Stimulated activated memory B cell treated with anti-CD40 and anti-IgM and Interleukin-4, amounts not matched to agents 10 μg/mL and 1 μg/mL and 100 μg/mL, for 72 hours (primary cell): ENCODE data around the gene PSMB2.
"Not testable (repeated sequence)": the region's sequence is repeated elsewhere in the genome, so short reads cannot be mapped to it uniquely, and the experiment has no call there.

Experiments
- ATAC-seq: fragments of 150-1000 bp; cut with Tn5 transposase; 2 replicates; pipeline ENCODE4 v1.10.0; 2021
- H3K27ac Mint-ChIP-seq: one replicate; pipeline ENCODE4 v1.8.0; 2022; ENCODE audit warnings: mild to moderate bottlenecking, mixed read lengths
- H3K27me3 Mint-ChIP-seq: one replicate; pipeline ENCODE4 v1.8.0; 2022; ENCODE audit warnings: mixed read lengths
- H3K36me3 Mint-ChIP-seq: one replicate; pipeline ENCODE4 v1.8.0; 2022; ENCODE audit warnings: mixed read lengths
- H3K4me1 Mint-ChIP-seq: one replicate; pipeline ENCODE4 v1.8.0; 2022; ENCODE audit warnings: mixed read lengths
- H3K4me3 Mint-ChIP-seq: one replicate; pipeline ENCODE4 v1.8.0; 2022; ENCODE audit warnings: mild to moderate bottlenecking, moderate library complexity, mixed read lengths
- H3K9me3 Mint-ChIP-seq: one replicate; pipeline ENCODE4 v1.8.0; 2022; ENCODE audit warnings: mixed read lengths

The PSMB2 gene

DNA sequence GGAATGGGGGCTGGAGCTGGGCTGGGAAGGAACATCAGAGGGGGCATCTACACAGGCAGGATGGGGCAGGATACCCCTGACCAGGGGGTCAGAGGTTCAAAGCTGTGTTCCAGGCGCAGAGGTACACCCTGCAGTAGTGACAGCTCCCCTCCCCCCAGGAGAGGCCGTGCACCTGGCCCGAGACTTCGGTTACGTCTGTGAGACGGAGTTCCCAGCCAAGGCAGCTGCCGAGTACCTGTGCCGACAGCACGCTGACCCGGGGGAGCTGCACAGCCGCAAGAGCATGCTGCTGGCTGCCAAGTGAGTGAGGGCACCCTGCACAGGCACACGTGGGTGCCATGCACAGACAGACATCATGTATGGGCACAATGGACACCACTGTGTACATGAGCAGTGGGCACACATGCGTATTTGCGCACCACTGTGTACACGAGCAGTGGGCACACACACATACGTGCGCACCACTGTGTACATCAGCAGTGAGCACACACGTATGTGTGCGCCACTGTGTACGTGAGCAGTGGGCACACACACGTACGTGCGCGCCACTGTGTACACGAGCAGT, 50.8 kb downstream of the PSMB2 start:
- no peaks in the 10 kb centered on the region for H3K27me3 Mint-ChIP-seq
- no peaks in the 10 kb centered on the region for H3K4me1 Mint-ChIP-seq
- no peaks in the 10 kb centered on the region for H3K9me3 Mint-ChIP-seq
- no peak overlapping the region for H3K4me3 Mint-ChIP-seq
- ATAC-seq, result no peak
- H3K36me3 Mint-ChIP-seq, result peaks cover 6% of the 10 kb centered on the region
- no peak overlapping the region for H3K27ac Mint-ChIP-seq

DNA sequence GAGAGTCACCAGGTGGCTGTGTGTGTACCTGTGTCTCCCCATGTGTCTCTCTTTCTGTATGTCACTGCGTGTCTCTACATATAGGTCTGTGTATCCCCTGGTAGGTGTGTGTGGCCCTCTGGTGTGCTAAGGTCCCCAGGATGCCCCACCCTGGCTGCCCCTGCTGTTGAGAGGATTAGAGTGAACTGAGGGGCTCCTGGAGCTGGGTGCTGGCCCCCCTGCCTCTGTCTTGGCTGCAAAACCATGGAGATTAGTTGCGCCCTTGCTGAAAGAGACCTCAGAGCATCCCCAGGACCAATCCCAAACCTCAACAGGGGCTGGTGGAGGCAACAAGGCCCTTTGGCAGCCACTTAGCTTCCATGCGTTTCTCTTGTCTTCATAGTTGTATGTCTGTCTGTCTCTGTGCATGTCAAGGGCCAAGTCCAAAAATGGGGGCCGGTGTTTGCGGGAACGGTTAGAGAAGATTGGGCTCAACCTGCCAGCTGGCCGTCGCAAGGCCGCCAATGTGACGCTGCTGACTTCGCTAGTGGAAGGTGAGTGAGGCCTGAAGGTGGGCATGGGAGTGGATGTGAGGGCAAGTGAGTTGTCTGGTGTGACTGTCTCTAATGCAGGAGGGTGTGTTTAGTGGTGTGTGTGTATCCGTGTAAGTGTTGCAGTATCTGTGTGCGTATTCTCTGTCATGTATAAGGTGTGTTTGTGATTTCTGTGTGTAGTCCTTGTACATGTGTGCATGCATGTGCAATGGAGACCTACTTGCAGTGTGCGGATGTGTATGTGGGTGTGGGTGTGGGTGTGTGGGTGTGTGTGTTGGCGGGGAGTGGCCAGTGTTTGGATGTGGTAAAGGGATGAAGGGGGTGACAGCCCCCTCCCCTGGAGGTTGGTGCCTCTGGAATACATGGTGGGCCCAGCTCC, 51.6 kb downstream of the PSMB2 start:
- no peak overlapping the region for H3K4me3 Mint-ChIP-seq
- ATAC-seq, result no peak
- H3K27ac Mint-ChIP-seq, result no peak overlapping the region
- no peaks in the 10 kb centered on the region for H3K4me1 Mint-ChIP-seq
- no peaks in the 10 kb centered on the region for H3K27me3 Mint-ChIP-seq
- peaks cover 6% of the 10 kb centered on the region for H3K36me3 Mint-ChIP-seq
- H3K9me3 Mint-ChIP-seq, result no peaks in the 10 kb centered on the region

DNA sequence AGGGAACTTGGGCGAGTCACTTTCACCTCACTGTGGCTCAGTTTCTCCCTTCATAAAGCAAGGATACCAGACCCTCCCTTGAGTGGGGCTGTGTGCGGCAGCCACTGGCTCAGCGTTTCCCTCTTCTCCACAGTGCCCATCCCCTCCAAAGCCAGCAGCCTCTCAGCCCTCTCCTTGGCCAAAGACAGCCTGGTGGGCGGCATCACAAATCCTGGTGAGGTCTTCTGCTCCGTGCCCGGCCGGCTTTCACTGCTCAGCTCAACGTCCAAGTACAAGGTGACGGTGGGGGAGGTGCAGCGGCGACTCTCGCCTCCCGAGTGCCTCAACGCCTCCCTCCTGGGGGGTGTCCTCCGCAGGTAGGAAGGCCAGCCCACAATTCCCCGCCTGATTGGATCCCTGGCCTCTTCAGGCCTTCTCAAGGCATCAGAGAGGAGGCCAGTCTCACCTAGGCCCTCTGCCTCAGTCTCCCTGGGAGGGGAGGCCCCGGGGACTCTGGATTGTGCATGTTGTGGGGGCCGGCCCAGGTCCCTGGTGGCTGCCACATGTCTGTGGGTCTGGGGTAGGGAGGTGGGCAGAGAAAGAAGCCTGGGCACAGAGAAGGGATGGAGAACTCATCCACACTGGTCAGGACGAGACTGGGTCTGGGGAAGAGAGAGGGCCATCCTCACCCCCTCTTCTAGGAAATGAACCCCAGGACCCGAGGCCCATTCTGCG, 53.0 kb downstream of the PSMB2 start:
- no peaks in the 10 kb centered on the region for H3K4me1 Mint-ChIP-seq
- H3K27ac Mint-ChIP-seq, result no peak overlapping the region
- no peaks in the 10 kb centered on the region for H3K27me3 Mint-ChIP-seq
- ATAC-seq, result no peak
- H3K9me3 Mint-ChIP-seq, result no peaks in the 10 kb centered on the region
- H3K36me3 Mint-ChIP-seq, result peaks cover 6% of the 10 kb centered on the region
- H3K4me3 Mint-ChIP-seq, result no peak overlapping the region

DNA sequence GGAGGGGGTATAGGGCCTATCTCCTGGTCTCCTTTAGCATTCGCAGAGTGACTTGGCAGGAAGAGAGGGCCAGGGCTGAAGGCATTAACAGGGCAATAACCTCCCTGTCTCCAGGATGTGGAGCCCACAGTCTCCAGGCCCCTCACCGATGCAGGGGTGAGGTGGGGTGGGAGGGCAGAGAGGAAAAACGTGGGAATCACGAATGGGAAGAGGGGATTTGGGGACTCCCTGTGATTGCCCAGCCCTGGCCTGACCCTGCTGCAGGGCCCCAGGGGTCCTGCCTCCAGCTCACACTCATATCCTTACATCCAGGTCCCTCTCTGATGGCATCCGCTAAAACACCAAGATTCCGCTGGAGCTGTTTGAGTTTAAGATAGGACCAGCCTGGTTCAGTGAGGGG, 53.6 kb downstream of the PSMB2 start:
- no peaks in the 10 kb centered on the region for H3K9me3 Mint-ChIP-seq
- no peaks in the 10 kb centered on the region for H3K4me1 Mint-ChIP-seq

DNA sequence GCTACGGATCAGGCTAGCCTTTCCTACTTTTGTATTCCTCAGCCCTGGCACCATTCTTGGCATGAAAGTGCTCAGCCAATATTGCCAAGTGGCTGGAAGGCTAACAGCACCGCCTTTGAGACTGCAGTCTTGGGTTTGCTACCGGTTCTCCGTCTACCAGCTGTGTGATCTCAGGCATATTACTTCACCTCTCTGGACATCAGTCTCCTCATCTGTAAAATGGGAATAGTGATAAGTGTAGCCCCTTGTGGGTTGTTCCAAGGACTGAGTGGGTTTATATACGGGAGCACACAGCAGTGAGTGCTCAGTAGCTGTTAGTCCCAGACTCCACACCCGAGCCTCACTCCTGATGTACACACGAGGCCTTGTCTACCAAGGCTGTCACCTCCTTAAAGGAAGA, 54.5 kb downstream of the PSMB2 start:
- no peak for ATAC-seq
- peaks cover 6% of the 10 kb centered on the region for H3K36me3 Mint-ChIP-seq
- no peak overlapping the region for H3K27ac Mint-ChIP-seq
- H3K27me3 Mint-ChIP-seq, result no peaks in the 10 kb centered on the region
- no peak overlapping the region for H3K4me3 Mint-ChIP-seq
- no peaks in the 10 kb centered on the region for H3K9me3 Mint-ChIP-seq
- H3K4me1 Mint-ChIP-seq, result no peaks in the 10 kb centered on the region

More for the DNA sequence above, 53.6 kb downstream of the PSMB2 start:
- Mint-ChIP-seq H3K27me3 (no peaks in the 10 kb centered on the region), H3K4me3 (no peak overlapping the region), H3K27ac (no peak overlapping the region), H3K36me3 (peaks cover 6% of the 10 kb centered on the region)
- no peak for ATAC-seq

DNA sequence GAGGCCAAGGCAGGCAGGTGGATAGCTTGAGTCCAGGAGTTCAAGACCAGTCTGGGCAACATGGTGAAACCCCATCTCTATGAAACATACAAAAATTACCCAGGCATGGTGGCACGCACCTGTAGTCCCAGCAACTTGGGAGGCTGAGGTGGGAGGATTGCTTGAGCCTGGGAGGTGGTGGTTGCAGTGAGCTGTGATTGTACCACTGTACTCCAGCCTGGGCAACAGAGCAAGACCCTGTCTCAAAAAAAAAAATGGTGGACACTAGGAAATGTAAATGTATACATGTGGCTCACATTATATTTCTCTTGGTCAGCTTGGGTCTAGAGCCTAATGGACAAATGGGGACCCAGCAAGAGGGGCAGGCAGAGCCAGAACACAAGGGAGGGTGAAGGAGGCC, 55.5 kb downstream of the PSMB2 start:
- not testable (repeated sequence) for H3K9me3 Mint-ChIP-seq, ATAC-seq, H3K4me1 Mint-ChIP-seq, H3K27ac Mint-ChIP-seq, H3K4me3 Mint-ChIP-seq, H3K27me3 Mint-ChIP-seq, H3K36me3 Mint-ChIP-seq

DNA sequence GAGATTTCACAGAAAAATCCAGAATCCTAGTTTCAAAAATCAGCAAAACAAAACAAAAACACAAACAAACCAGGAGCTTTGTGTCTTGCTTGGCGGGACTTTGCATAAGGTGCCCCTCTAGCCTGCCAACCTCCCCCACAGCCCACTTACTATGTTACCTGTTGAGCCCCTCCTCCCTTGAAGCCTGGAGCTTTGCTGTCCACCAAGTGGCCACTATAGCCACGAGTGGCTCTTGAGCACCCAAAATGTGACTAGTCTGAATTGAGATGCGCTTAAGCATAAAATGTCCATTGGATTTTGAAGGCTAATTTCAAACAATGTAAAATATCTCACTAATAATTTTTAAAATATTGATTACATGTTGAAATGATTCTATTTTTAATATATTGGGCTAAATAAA, 56.0 kb downstream of the PSMB2 start:
- Mint-ChIP-seq H3K4me1 (no peaks in the 10 kb centered on the region), H3K4me3 (no peak overlapping the region), H3K36me3 (no peaks in the 10 kb centered on the region), H3K27me3 (no peaks in the 10 kb centered on the region), H3K9me3 (no peaks in the 10 kb centered on the region), H3K27ac (no peak overlapping the region)
- no peak for ATAC-seq

DNA sequence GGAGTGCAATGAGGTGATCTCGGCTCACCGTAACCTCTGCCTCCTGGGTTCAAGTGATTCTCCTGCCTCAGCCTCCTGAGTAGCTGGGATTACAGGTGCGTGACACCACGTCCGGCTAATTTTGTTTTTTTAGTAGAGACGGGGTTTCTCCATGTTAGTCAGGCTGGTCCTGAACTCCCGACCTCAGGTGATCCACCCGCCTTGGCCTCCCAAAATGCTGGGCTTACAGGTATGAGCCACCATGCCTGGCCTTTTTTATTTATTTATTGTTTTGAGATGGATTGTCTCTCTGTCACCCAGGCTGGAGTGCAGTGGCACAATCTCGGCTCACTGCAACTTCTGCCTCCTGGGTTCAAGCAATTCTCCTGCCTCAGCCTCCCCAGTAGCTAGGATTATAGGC, 59.7 kb downstream of the PSMB2 start:
- not testable (repeated sequence) for H3K27me3 Mint-ChIP-seq, H3K9me3 Mint-ChIP-seq, H3K27ac Mint-ChIP-seq, H3K36me3 Mint-ChIP-seq, ATAC-seq, H3K4me3 Mint-ChIP-seq
- peaks cover 16% of the 10 kb centered on the region for H3K4me1 Mint-ChIP-seq

DNA sequence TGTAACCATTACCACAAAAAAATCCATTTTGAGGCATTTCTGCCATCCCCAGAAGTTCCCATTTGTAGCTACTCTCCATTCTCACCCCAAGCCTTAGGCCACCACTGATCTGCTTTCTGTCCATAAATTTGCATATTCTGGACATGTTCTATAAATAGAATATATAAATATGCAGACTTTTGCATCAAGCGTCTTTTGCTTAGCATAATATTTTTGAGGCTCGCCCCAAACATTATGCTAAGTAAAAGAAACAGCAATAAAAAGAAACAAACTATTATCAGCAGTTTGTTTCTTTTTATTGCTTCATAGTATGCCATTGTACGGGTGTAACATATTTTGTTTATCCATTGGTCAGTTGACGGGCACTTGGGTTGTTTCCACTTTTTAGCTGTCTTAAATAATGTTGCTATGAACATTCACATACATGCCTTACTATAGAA, 60.4 kb downstream of the PSMB2 start:
- H3K9me3 Mint-ChIP-seq, result no peaks in the 10 kb centered on the region
- peaks cover 21% of the 10 kb centered on the region for H3K4me1 Mint-ChIP-seq
- no peak overlapping the region for H3K27ac Mint-ChIP-seq
- no peak overlapping the region for H3K4me3 Mint-ChIP-seq
- H3K27me3 Mint-ChIP-seq, result no peaks in the 10 kb centered on the region
- ATAC-seq, result no peak
- H3K36me3 Mint-ChIP-seq, result no peaks in the 10 kb centered on the region

DNA sequence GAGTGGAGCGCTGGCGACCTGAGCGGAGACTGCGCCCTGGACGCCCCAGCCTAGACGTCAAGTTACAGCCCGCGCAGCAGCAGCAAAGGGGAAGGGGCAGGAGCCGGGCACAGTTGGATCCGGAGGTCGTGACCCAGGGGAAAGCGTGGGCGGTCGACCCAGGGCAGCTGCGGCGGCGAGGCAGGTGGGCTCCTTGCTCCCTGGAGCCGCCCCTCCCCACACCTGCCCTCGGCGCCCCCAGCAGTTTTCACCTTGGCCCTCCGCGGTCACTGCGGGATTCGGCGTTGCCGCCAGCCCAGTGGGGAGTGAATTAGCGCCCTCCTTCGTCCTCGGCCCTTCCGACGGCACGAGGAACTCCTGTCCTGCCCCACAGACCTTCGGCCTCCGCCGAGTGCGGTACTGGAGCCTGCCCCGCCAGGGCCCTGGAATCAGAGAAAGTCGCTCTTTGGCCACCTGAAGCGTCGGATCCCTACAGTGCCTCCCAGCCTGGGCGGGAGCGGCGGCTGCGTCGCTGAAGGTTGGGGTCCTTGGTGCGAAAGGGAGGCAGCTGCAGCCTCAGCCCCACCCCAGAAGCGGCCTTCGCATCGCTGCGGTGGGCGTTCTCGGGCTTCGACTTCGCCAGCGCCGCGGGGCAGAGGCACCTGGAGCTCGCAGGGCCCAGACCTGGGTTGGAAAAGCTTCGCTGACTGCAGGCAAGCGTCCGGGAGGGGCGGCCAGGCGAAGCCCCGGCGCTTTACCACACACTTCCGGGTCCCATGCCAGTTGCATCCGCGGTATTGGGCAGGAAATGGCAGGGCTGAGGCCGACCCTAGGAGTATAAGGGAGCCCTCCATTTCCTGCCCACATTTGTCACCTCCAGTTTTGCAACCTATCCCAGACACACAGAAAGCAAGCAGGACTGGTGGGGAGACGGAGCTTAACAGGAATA, 64.0 kb downstream of the PSMB2 start:
- H3K4me3 Mint-ChIP-seq, result peak overlapping the region; percentile 79
- peak overlapping the region; percentile 85 for H3K27ac Mint-ChIP-seq
- peak; percentile 86 for ATAC-seq
- H3K9me3 Mint-ChIP-seq, result no peaks in the 10 kb centered on the region
- peaks cover 21% of the 10 kb centered on the region for H3K4me1 Mint-ChIP-seq
- H3K27me3 Mint-ChIP-seq, result peaks cover 17% of the 10 kb centered on the region
- H3K36me3 Mint-ChIP-seq, result no peaks in the 10 kb centered on the region

DNA sequence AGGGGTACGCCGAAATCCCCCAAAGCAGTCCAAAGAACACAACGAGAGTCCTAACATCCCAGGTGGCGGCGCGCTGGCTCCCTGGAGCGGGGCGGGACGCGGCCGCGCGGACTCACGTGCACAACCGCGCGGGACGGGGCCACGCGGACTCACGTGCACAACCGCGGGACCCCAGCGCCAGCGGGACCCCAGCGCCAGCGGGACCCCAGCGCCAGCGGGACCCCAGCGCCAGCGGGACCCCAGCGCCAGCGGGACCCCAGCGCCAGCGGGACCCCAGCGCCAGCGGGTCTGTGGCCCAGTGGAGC, 64.6 kb downstream of the PSMB2 start:
- Mint-ChIP-seq H3K27me3 (peaks cover 17% of the 10 kb centered on the region), H3K27ac (peak overlapping the region; percentile 85), H3K4me1 (peaks cover 21% of the 10 kb centered on the region), H3K4me3 (peak overlapping the region; percentile 79)
- not testable (repeated sequence) for H3K36me3 Mint-ChIP-seq, ATAC-seq, H3K9me3 Mint-ChIP-seq

DNA sequence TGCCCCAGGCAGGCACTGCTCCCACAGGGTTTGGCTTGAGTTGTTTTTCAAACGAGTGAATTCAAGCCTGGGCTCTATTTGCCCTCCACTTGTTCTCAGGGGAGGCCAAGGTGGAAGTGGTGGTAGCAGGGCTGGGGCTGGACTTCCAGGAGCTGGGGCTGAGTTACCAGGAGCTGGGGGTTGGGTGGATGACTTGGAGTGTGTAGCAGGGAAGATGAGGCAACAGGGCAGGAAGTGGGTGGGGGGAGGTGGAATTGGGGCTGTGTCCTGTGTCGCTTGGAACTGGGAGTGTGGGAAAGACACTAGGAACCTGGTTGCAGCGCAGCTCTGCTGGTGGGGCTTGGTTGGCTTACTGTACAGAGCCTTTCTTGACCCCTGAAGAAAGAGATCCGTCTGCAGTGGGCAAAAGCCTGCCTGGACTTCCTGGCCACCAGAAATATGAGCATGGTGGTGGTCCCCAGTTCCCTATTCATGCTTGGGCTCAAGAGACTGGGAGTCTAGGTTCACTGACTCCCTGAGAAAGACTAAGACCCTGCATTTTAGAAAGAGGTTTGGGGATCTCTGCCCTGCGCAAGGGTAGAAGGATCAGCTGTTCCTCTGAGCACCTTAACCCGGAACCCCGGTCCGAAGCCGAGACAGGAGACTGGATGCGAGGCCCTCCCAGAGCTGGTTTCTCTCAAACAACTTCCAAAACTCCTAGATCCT, 65.1 kb downstream of the PSMB2 start:
- H3K36me3 Mint-ChIP-seq, result no peaks in the 10 kb centered on the region
- H3K27ac Mint-ChIP-seq, result peak overlapping the region; percentile 85
- peaks cover 17% of the 10 kb centered on the region for H3K27me3 Mint-ChIP-seq
- ATAC-seq, result no peak
- peaks cover 21% of the 10 kb centered on the region for H3K4me1 Mint-ChIP-seq
- peak overlapping the region; percentile 75 for H3K4me3 Mint-ChIP-seq
- no peaks in the 10 kb centered on the region for H3K9me3 Mint-ChIP-seq

DNA sequence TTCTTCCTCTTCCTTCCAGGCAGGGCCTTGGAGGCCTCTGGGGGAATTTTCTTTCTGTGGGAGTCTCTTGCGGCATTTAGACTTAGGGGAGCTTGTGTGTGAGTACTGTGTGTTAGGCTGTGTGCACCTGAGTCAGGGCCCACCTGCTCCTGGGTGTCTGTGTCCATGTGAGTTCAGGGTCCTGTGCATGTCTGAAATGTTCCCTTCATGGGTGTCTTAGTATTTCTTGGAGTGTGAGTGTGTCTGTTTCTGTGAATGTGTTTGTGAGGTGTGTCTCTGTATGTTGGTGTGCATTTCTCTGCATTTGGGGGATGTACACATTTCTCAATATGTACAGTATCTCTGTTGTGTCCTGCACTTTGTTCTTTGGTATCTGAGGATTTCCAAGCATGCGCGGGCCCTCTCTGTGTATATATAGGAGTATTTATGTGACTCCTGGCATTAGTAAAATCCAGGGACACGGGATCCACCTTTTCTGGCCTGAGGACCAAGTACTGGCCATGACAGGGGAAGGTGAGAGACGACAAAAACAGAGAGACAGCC, 65.8 kb downstream of the PSMB2 start:
- ATAC-seq, result no peak
- H3K36me3 Mint-ChIP-seq, result no peaks in the 10 kb centered on the region
- H3K9me3 Mint-ChIP-seq, result no peaks in the 10 kb centered on the region
- H3K4me3 Mint-ChIP-seq, result no peak overlapping the region
- H3K27me3 Mint-ChIP-seq, result peaks cover 17% of the 10 kb centered on the region
- H3K27ac Mint-ChIP-seq, result no peak overlapping the region
- H3K4me1 Mint-ChIP-seq, result peaks cover 21% of the 10 kb centered on the region

DNA sequence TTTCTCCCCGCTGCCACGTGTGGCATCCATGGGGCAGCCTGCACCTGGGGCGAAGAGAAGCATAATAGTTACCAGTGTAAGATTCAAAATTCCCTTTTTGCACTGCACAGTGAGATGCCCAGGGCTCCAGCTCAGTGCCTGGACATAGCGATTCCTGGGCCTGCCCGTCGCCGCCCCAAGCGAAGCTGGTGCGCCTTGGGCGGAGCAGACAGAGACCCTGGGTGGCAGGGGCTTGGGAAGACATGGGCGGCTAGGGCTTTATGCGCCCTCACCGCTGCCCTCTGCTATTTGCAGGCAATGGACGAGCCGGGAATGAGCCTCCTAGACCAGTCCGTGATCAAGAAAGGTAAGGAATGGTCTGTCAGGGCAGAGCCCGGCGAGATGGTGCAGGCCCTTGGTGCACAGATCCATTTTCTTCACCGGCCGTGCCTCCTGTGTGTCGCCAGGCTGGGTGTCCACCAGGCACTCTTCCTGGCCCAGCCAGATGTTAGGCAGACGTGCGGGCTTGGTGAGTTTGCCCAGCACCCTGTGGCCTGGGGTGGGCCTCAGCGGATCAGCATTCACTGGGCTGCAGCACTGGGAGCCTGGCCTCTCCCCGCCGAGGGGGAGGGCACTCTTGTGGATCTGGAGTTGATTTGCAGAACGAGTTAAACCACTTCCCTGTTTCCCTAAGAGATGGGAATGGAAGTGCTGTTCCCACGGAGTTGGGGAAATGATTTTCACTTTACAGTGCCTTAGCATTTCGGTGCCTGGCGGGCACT, 66.5 kb downstream of the PSMB2 start:
- no peaks in the 10 kb centered on the region for H3K9me3 Mint-ChIP-seq
- no peak overlapping the region for H3K27ac Mint-ChIP-seq
- no peaks in the 10 kb centered on the region for H3K36me3 Mint-ChIP-seq
- peaks cover 21% of the 10 kb centered on the region for H3K4me1 Mint-ChIP-seq
- peaks cover 17% of the 10 kb centered on the region for H3K27me3 Mint-ChIP-seq
- no peak for ATAC-seq
- H3K4me3 Mint-ChIP-seq, result no peak overlapping the region
